NK-92 treated with Interleukin-12 subunit alpha and Interleukin-12 subunit beta, amount 100 ng/mL, for 24 hours (cell line): Measurements from ENCODE around the gene RRP15.
A peak's percentile ranks its signal among the peaks of the same experiment; 100 is the strongest.

Experiments used
- DNase-seq: peaks from one replicate; lab custom pipeline; 2025; lab: John Stamatoyannopoulos, UW

RRP15 gene

GRCh38 chr1:218362418-218363076 is 77.5 kb downstream of the RRP15 start:
- DNase-seq, result no peak

- DNase-seq, result no peak
Measured at GRCh38 chr1:218363141-218363540, 78.0 kb downstream of the RRP15 start.

DNA sequence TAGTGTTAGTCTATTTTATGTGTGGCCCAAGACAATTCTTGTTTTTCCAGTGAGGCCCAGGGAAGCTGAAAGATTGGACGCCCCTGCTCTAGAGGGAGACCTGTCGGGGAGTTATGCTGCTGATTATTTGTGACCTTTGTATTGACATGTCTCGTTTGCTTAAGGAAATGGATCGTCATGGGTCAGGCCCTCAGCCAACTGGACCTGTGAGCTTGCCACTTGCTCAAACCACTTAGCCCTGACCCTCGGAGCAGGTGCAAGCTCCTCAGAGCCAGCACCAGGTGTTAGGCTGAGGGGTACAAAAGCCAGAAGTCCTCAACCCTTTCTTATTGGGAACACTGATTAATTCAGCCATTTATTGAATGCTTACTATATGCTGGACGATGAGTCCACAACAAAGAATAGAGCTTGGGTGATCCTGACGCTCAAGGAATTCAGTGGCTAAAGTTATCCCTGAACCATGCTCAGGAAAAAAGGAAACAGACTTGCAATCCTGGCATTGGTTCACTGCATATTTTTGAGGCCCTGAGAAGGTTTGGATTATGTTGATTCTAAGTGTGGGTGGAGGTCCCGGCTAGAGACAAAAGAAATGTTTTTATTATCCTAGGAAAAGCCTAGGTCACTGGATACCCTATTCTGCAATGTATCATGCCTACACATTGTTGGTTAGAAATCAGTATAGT is 79.1 kb downstream of the RRP15 start:
- DNase-seq, result no peak

GRCh38 chr1:218365226-218365999 is 80.3 kb downstream of the RRP15 start:
- no peak for DNase-seq

GRCh38 chr1:218366322-218367052 is 81.4 kb downstream of the RRP15 start:
- DNase-seq, result no peak

DNA sequence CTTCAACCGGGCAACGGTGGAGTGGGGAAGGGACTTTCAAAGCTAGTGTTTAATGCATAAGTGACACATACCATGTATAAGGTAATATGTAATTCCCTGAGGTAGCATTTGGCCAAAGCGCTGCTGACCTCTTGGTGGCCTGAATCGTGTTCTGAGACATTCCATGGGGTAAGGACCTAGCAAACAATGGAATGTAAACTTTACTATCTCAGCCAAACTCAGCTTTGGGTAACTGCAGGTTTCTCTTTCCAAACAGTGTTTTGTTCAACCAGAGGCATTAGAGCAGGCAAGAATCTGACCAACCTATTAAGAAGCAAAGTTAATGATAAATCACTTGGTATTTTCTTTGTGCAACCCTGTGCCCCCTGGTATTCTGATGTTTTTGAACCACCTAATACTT is 82.0 kb downstream of the RRP15 start:
- no peak for DNase-seq

DNA sequence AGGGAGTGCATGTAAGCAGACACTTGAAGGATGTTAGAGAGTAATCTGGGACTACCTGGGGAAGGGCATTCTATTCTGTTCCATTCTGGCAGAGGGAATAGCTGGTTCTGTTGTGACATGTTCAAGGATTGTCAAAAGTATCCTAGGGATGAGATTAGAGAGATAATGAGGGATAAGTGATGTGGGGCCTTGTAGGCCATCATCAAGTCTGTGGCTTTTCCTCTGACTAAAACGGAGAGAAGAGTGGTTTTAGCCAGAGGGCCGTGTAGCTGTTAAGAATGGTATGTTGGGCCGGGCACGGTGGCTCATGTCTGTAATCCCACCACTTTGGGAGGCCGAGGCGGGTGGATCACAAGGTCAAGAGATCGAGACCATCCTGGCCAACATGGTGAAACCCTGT is 83.6 kb downstream of the RRP15 start:
- no peak for DNase-seq

DNA sequence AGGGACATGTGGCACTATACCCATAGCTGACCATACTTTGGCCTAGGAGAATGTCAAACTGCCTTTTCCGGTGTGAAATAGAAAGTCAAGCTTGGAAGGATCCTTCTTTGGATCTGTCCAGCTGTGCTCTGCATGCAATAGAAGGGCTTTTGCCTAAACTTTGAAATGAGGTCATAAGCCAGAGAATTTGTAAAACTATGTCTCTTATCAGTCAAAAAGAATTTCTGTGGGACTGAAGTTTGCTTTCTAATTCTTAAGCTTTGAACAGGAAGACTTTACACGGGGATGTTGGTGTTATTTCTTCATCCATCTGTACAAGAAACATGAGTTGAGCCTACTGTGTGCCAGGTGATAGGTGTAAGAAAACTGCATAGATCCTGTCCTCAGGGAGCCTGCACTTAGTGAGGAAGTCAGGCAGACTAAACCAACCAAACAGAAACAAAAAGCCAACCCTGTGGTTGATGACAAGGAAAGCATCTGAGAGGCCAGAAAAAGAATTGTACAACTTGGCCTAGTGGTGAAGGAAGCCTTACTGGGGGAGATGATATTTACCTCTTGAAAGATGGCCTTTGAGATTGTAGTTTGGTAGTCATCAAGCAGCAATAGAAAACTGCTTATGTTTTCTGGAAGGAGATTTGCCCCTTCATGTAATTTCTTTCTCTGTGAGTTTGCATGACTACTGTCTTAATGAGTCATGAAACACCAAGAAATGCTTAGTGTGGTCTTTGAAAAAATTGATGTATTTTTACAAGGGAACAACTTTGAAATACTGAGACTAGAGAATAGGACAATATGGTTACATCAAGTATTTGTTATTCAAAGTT is 84.8 kb downstream of the RRP15 start:
- no peak for DNase-seq

- no peak for DNase-seq
Measured at GRCh38 chr1:218371927-218372672, 87.0 kb downstream of the RRP15 start.

DNA sequence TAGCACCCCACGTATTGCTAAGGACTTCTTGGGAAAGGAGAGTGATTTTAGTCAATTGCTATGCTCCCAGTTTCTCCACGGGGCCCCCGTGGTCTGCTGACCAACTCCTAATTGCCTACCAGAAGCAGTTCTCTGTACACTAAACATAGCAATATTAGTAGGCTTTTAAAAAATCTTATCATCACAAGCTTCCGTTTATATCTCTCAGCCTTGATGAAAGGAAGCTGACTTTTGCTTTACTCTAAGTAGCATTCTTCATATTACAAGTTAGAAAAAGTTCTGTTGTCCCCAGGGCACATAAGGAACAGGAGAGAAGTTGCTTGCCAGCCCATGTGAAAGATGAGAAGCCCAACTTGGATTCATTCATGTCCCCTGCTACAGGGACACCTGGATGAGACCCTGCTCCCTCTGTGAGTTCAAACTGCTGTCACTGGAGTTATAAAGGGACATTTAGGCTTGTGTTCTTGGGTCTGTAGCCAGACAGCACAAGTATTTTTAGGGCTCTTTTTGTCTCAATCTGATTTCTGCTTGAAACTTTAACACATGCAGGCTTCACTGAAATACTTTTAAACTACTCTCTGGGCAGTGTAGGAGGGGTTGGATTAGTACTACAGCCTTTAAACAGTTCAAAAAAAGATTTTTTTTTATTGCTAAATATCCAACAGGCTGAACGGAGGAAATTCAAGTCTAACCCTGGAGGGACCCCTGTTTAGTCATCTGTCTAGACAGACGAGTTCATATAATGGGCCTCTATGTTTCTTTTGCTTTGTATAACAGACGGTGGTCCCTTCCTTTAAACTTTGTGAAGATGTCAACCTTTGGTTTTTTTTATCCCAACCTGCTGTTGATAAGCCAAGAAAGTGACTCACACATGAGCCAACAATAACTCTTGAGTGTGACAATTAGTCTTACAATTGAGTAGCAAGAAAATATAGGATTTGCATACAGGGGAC is 89.6 kb downstream of the RRP15 start:
- no peak for DNase-seq

GRCh38 chr1:218376722-218377121 is 91.6 kb downstream of the RRP15 start:
- DNase-seq, result no peak

DNA sequence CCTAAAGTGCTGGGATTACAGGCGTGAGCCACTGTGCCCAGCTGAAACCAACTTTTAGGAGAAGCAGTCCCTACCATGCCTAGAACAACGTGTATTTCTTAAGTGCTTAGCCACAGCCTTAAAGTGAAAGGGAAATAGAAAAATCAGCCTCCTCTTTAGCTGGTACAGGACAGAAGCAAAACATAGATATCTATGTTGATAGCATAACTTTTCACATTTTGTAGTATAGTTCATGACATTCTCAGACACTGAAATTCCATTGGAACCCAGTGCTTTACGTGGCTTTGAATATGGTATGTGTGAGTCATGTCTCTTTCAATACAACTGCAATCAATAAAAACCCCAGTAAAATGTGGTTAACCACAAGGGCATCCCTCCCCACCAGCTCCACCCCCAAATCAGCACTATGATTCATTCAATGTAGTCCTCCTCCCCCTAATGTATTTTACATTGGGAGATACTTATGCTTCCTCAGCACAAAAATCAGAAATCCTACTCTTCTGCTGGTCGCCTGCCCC is 92.1 kb downstream of the RRP15 start:
- DNase-seq, result peak; percentile 40

DNA sequence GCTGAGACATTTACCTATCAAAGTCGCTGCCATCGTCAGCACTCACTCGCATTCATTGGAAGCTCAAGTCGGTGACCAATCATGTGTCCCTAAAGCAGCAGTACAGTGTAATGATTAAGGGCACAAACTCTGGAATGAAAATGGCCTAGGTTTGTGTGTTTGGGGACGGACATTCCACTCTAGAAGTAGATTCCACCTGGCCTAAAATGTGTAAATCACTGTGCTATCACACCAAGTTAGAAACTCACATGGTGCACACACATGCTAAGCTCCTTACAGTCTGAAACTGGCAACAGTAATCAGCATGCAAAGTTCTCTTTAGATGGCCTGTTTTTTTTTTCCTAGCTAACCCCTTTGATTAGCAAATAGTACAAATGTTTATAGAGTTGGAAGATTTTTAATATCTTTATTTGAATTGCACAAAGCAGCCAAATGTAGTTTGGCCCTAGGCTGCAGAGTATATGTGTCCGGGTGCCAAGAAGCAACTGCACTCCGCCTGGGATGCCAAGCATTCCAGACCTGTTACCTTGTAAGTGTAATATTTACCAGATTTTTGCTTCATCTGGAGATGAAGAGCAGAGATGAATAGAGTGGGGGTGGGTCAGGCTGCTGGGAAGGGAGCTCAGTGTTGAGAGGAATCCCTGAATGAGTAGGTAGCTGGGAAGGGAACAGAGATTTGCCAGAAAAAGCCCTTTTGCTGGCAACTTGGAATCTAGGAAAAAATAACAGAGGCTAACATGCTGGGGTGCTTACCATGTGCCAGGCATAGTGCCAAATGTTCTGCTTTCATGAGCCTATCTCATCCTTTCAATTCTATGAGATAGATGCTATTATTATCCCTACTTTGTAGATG is 95.3 kb downstream of the RRP15 start:
- DNase-seq, result no peak

- no peak for DNase-seq
Measured at GRCh38 chr1:218382261-218382660, 97.2 kb downstream of the RRP15 start.

- no peak for DNase-seq
Measured at GRCh38 chr1:218383051-218383450, 98.0 kb downstream of the RRP15 start.

DNA sequence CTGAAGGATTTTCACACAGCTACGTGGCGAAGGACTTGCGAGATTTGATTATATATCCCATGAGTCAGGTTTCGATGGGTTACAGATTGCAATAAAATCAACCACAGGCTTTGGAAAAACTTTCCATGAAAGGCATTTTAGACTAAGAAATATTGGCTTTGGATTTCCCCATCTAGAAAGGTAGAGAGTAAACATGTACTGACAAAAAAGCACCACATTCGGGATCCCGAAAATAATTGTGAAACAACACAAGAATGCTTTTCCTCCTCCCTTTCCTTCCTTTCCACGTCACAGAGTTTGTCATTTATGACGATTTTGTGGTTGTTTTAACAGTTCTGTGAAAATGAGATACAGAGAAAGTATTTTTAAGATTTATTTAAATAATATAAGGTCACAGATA is 98.6 kb downstream of the RRP15 start:
- DNase-seq, result no peak

- no peak for DNase-seq
Measured at GRCh38 chr1:218384581-218384993, 99.5 kb downstream of the RRP15 start.
